GM19023 (cell line): ENCODE data around the gene OXLD1.

Experiments used
- ATAC-seq: cut with Tn5 transposase; IDR thresholded peaks from one replicate; pipeline ENCODE4 v1.9.1; 2021; ENCODE audit warnings: mild to moderate bottlenecking, moderate library complexity; ENCODE audit not compliant: unreplicated experiment

OXLD1 gene

DNA sequence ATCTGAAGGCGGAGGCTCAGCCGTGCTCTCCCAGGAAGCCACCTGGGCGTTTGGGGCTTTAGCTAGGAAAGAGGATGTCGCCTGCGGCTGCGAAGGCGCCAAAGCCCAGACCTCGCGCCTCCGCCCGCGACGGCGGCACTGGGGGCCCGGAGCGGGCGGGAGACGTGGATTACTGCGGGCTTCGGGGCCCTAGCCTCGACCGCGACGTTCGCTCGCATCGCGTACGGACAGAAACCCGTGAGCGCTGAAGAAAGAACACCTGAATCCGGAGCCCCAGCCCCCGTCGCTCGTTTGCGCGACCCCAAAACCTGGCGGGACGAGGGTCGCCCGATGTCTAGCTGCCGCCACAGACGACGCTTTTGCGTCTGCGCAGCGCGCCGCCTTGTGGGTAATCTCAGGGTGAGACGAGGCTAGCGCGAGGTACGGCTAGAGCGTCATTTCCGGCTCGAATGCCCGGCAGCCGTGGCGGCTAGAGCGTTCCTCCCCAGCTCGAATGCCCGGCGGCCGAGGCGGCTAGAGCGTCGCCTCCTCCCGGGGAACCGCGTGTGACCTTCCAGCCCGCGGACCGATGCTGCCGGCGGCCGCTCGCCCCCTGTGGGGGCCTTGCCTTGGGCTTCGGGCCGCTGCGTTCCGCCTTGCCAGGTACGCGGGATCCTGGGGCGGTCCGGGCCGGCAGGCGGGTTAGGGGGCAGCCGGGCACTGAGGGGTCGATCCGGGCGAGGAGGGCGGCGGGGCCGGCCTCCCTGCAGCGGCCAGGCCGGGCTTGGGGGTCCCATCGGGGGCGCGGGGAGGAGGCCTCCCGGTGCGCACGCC lies 36.7 kb upstream of the OXLD1 start, which contains the start of gene MRPL12:
MRPL12 (plus strand) TSS at position 434 of the 813 bp plus-strand sequence; CDS start at position 569, 135 bp downstream.
- ATAC-seq: peak; percentile 72

GRCh38 chr17:81701288-81702071 lies 35.1 kb upstream of the OXLD1 start:
- ATAC-seq: no peak

- ATAC-seq: no peak
Measured at GRCh38 chr17:81700353-81701287, 34.2 kb upstream of the OXLD1 start.

- ATAC-seq: no peak
Measured at GRCh38 chr17:81697261-81698044, 31.0 kb upstream of the OXLD1 start.

- ATAC-seq: no peak
Measured at GRCh38 chr17:81696218-81696941, 30.0 kb upstream of the OXLD1 start.

- no peak for ATAC-seq
Measured at GRCh38 chr17:81695801-81696200, 29.4 kb upstream of the OXLD1 start.

DNA sequence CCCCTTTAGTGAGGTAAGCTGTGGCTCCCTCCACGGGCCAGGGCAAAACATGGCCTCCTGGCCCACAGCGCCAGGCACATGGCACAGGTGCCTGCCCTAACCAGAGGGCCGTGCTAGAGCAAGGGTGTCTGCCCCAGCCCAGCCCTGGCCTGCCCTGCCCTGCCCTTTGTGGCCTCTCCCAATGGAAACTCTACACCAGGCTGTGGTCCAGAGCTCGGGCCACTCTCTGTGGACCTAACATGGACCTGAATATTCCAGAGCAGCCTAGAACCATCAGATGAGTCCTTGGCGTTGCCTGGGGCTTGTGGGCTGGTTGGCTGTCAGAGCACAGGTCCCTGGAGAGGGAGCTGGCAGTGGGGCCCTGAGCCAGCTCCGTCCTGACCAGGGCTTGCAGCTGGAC lies 28.8 kb upstream of the OXLD1 start:
- ATAC-seq: no peak

DNA sequence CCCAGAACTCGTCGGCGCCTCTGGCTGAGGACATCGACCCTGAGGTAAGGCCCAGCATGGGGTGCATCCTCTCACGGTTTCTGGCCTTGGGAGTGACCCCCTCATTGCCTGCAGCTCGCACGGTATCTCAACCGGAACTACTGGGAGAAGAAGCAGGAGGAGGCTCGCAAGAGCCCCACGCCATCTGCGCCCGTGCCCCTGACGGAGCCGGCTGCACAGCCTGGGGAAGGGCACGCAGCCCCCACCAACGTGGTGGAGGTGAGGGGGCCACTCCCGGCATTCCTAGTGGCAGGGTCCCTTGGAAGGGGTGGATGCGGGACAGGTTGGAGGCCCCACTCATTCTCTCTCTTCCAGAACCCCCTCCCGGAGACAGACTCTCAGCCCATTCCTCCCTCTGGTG lies 28.4 kb upstream of the OXLD1 start:
- no peak for ATAC-seq

GRCh38 chr17:81693509-81694210 lies 27.3 kb upstream of the OXLD1 start:
- no peak for ATAC-seq

DNA sequence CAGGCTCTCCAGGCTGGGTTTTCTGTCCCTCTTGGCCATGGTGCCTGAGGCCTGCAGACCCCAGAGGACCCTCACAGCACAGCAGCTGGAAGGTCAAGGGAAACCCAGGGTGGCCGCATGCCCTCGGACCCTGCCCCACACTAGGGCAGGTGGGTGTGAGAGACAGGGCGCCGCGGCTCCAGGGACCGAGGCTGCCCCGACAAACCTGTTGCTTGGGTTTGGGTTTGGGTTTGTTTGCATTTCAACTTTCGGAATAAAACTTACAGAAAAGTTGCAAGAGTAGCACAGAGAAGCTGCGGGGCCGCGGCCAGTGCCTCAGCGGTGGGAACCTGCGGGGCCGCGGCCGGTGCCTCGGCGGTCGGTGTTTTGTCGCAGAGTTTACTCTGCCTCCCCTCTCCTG lies 25.2 kb upstream of the OXLD1 start:
- no peak for ATAC-seq

DNA sequence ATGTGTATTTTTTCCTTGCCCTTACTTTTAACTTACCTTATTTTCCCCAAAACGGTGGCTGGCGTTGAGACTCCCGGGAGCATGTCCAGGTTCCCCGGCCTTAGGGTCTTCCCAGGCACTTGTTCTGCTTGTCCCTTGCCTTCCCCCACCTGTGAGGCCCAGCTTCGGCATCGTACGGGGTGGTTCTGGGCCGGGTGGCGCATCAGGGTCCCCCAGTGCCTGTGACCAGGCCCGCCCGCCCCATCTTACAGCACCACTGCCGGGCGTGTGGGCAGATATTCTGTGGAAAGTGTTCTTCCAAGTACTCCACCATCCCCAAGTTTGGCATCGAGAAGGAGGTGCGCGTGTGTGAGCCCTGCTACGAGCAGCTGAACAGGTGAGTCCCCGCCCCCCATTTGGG lies 24.8 kb upstream of the OXLD1 start:
- no peak for ATAC-seq

GRCh38 chr17:81690549-81690948 lies 24.1 kb upstream of the OXLD1 start:
- ATAC-seq: no peak

- no peak for ATAC-seq
Measured at GRCh38 chr17:81690066-81690465, 23.7 kb upstream of the OXLD1 start.

GRCh38 chr17:81688616-81689015 lies 22.2 kb upstream of the OXLD1 start:
- ATAC-seq: no peak

DNA sequence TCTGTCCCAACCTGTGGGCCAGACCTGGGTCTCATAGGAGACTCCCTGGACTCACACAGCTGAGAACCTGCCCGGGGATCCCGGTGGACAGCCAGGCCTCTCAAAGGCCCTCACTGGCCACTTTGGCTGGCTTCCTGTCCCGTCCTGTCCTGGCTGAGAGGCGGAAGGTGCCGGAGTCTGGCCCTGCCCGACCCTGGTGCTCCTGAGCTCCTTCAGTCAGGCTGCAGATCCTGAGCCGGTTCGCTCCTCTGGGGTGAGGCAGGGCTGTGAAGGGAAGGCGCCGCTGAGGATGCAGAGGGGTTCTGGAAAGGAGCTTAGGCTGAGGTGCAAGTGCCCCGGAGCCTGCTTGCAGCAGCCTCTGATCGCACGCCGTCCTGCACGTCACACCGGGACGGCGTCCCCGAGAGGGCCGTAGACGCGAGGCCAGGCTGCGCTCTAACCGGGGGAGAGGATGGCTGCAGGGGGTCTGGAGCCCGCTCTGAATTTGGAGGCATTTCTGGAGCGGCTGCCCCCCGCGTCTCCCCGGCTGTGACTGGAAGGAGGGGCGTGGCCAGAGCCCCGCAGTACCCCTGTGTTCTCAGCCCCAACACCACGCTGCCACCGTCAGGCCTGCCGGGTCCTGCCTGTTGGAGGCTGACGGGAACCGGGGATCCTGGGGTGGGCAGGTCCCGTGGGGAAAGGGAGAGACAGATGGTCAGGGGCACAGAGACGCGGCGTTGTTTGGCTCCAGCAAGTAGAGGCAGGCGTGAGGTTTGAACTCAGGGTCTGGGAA lies 21.6 kb upstream of the OXLD1 start:
- no peak for ATAC-seq

GRCh38 chr17:81686614-81687013 lies 20.2 kb upstream of the OXLD1 start:
- no peak for ATAC-seq

- no peak for ATAC-seq
Measured at GRCh38 chr17:81685108-81685507, 18.7 kb upstream of the OXLD1 start.

GRCh38 chr17:81684442-81684911 lies 18.1 kb upstream of the OXLD1 start:
- no peak for ATAC-seq
